Measurements from ENCODE around the gene SLC49A4. TPM values are rescaled to one million over a fixed set of nuclear protein-coding genes. Genes with fewer than 3 reads are reported as not detected.

Gene SLC49A4
- polyA plus RNA-seq, 2 of the 4 experiments (the other 2 are of a cell fraction): 11.1 to 16.2 TPM

DNA sequence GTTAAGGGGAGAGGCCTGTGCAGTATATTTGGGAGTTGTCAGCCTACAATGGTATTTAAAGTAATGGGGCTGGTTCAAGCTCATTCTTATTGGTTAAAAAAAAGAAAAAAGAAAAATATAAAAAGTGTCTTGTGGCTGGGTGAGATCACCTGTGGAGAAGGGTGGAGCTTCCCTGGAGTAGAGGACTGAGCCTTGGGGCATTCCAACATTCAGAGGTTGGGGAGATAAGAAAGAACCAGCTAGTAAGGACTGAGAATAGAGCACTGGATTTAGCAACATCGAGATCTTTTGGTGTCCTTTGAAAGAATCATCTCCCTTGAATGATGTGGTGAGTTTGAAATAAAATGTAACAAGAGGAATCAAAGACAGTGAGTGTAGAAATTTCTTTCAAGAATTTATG lies 5.2 kb downstream of the SLC49A4 start:
- 83% methylated on average over 1 of the region's 1 CpG for WGBS (ENCODE audit: missing lambda C conversion rate)
- no peak overlapping the region for H3K4me3 ChIP-seq
- DNase-seq (ENCODE audit: low read depth in 1 of 2, low spot score in 1 of 2) (no peak), FAIRE-seq (no peak), ATAC-seq (no peak)
- H3K27ac ChIP-seq: no peak overlapping the region
- no peak for TF ChIP-seq KDM5A (IDR thresholded peaks at IDR 0.05)
- no peak for TF ChIP-seq POLR2A (IDR thresholded peaks at IDR 0.05; ENCODE audit: low read length)
- TF ChIP-seq EP300 (IDR thresholded peaks at IDR 0.05): no peak
- TF ChIP-seq EHMT2 (IDR thresholded peaks at IDR 0.05; ENCODE audit: low read depth): no peak
- TF ChIP-seq, protein P1, sequence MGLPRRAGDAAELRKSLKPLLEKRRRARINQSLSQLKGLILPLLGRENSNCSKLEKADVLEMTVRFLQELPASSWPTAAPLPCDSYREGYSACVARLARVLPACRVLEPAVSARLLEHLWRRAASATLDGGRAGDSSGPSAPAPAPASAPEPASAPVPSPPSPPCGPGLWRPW (IDR thresholded peaks at IDR 0.05): no peak
- TF ChIP-seq ZNF302 (CRISPR knock-in tag; IDR thresholded peaks at IDR 0.05): no peak
- no peak for TF ChIP-seq JUN (IDR thresholded peaks at IDR 0.05)
- no peak for TF ChIP-seq ZC3H11A (IDR thresholded peaks at IDR 0.05)
- no peak for TF ChIP-seq CBX8 (IDR thresholded peaks at IDR 0.05)
- TF ChIP-seq PHF8 (IDR thresholded peaks at IDR 0.05; ENCODE audit: borderline replicate concordance, low read depth): no peak
- no peak for TF ChIP-seq HOXA7 (CRISPR knock-in tag; IDR thresholded peaks at IDR 0.05)
- TF ChIP-seq FOXS1 (CRISPR knock-in tag; IDR thresholded peaks at IDR 0.05): no peak
- CTCF ChIA-PET: no interaction called here
- no peak overlapping the region for H3K4me2 ChIP-seq
- H3K9me3 ChIP-seq: no peaks in the 10 kb centered on the region
- POLR2A ChIA-PET: no interaction called here
- peaks cover 6% of the 10 kb centered on the region; the same call in 2 of the 3 replicates for H3K4me1 ChIP-seq

DNA sequence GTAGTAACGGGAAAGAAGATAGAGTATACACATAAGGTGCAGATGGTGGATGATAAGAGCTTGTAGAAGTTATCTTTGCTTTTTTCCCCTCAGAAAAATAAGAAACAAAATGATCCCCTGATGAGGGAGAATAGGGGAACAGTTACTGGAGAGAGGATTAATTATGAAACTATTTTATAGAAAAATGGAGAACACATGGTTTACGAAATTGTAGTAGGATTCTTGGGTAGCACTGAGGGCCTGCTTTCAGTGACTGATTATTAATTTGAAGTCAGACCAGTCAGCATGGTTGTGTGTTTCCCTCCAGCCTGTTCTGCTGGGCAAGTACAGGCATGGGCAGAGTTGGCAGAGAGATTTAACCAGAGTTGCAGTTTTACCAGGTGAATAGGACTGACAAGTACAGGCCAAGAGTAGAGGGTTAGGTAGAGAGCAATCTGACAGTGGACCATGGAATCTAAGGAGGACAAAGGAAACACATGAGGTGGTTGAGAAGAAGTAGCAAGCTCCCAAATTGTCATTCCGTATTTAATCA lies 5.9 kb downstream of the SLC49A4 start:
- ATAC-seq (no peak), FAIRE-seq (no peak), DNase-seq (ENCODE audit: low read depth in 1 of 2, low spot score in 1 of 2) (no peak)
- H3K4me3 ChIP-seq: no peak overlapping the region
- ChIA-PET CTCF (interaction anchor here (0.6 kb wide), 1 partner anchor 68 kb away, joined by 3 read pairs; no protein-coding TSS in a partner anchor), POLR2A (no interaction called here)
- H3K9me3 ChIP-seq: no peaks in the 10 kb centered on the region
- H3K4me1 ChIP-seq: peaks cover 4% of the 10 kb centered on the region; the same call in 2 of the 3 replicates
- H3K27ac ChIP-seq: no peak overlapping the region
- TF ChIP-seq, protein P2, sequence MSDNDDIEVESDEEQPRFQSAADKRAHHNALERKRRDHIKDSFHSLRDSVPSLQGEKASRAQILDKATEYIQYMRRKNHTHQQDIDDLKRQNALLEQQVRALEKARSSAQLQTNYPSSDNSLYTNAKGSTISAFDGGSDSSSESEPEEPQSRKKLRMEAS (IDR thresholded peaks at IDR 0.05): no peak
- TF ChIP-seq, protein P3, sequence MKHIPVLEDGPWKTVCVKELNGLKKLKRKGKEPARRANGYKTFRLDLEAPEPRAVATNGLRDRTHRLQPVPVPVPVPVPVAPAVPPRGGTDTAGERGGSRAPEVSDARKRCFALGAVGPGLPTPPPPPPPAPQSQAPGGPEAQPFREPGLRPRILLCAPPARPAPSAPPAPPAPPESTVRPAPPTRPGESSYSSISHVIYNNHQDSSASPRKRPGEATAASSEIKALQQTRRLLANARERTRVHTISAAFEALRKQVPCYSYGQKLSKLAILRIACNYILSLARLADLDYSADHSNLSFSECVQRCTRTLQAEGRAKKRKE (CRISPR knock-in tag; IDR thresholded peaks at IDR 0.05; ENCODE audit: low read depth): no peak
- TF ChIP-seq ZC3H11A (IDR thresholded peaks at IDR 0.05) (no peak), JUN (IDR thresholded peaks at IDR 0.05) (no peak), CBX2 (IDR thresholded peaks at IDR 0.05; ENCODE audit: borderline replicate concordance, low read depth) (no peak)
- H3K4me2 ChIP-seq: no peak overlapping the region
- WGBS (ENCODE audit: missing lambda C conversion rate): 91% methylated on average over 3 of the region's 3 CpGs

DNA sequence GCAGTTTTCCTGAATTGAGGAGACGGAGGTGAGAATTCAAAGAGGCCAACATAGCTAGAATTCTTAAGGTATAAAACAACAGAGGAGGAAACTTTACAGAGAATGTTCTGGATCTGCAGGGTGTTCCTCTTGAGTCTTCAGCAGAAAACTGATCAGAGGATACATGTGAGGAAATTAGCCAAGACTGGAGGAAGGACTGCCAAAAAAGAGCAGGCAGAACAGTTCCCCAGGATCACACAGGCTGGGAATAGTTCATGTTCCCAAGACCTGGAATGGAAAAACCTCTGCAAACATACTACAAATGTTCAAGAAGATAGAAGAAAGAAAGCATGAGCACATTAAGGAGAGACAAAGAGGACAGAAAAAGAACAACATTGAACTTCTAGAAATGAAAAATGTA lies 7.5 kb downstream of the SLC49A4 start:
- TF ChIP-seq TFCP2L1 (CRISPR knock-in tag; IDR thresholded peaks at IDR 0.05) (no peak), SMC3 (IDR thresholded peaks at IDR 0.05) (no peak), ZNF302 (CRISPR knock-in tag; IDR thresholded peaks at IDR 0.05) (no peak), HEYL (CRISPR knock-in tag; IDR thresholded peaks at IDR 0.05) (no peak), MYC (IDR thresholded peaks at IDR 0.05; ENCODE audit: borderline replicate concordance, low read length) (no peak), RCOR1 (IDR thresholded peaks at IDR 0.05; ENCODE audit: low read depth, low read length) (no peak), JUNB (IDR thresholded peaks at IDR 0.05) (no peak), CHD4 (IDR thresholded peaks at IDR 0.05; ENCODE audit: borderline replicate concordance) (no peak), CHD2 (IDR thresholded peaks at IDR 0.05; ENCODE audit: low read length, partially characterized antibody) (no peak), MAZ (IDR thresholded peaks at IDR 0.05; ENCODE audit: borderline replicate concordance, low read depth, low read length) (no peak), HDAC2 (IDR thresholded peaks at IDR 0.05) (no peak), MAFK (IDR thresholded peaks at IDR 0.05; ENCODE audit: partially characterized antibody) (no peak), FOXS1 (CRISPR knock-in tag; IDR thresholded peaks at IDR 0.05) (no peak), EP300 (IDR thresholded peaks at IDR 0.05) (no peak), EHMT2 (IDR thresholded peaks at IDR 0.05; ENCODE audit: low read depth) (no peak), POLR2A (IDR thresholded peaks at IDR 0.05; ENCODE audit: low read length) (no peak), NFE2L2 (conservative IDR thresholded peaks at IDR 0.05; ENCODE audit: low read length) (no peak)
- TF ChIP-seq, protein P4, sequence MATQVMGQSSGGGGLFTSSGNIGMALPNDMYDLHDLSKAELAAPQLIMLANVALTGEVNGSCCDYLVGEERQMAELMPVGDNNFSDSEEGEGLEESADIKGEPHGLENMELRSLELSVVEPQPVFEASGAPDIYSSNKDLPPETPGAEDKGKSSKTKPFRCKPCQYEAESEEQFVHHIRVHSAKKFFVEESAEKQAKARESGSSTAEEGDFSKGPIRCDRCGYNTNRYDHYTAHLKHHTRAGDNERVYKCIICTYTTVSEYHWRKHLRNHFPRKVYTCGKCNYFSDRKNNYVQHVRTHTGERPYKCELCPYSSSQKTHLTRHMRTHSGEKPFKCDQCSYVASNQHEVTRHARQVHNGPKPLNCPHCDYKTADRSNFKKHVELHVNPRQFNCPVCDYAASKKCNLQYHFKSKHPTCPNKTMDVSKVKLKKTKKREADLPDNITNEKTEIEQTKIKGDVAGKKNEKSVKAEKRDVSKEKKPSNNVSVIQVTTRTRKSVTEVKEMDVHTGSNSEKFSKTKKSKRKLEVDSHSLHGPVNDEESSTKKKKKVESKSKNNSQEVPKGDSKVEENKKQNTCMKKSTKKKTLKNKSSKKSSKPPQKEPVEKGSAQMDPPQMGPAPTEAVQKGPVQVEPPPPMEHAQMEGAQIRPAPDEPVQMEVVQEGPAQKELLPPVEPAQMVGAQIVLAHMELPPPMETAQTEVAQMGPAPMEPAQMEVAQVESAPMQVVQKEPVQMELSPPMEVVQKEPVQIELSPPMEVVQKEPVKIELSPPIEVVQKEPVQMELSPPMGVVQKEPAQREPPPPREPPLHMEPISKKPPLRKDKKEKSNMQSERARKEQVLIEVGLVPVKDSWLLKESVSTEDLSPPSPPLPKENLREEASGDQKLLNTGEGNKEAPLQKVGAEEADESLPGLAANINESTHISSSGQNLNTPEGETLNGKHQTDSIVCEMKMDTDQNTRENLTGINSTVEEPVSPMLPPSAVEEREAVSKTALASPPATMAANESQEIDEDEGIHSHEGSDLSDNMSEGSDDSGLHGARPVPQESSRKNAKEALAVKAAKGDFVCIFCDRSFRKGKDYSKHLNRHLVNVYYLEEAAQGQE (IDR thresholded peaks at IDR 0.05): no peak
- TF ChIP-seq, protein P2 (IDR thresholded peaks at IDR 0.05): no peak
- Histone ChIP-seq H3K27ac (no peak overlapping the region), H3K9me3 (no peaks in the 10 kb centered on the region), H3K4me2 (no peak overlapping the region), H3K4me3 (no peak overlapping the region), H3K4me1 (no peaks in the 10 kb centered on the region)
- ATAC-seq (no peak), FAIRE-seq (no peak), DNase-seq (ENCODE audit: low read depth in 1 of 2, low spot score in 1 of 2) (no peak)
- CTCF ChIA-PET: no interaction called here
- 80% methylated on average over 1 of the region's 1 CpG for WGBS (ENCODE audit: missing lambda C conversion rate)
- POLR2A ChIA-PET: no interaction called here

All from A549 (cell line).